GM21526 (cell line): ENCODE results near the gene METTL16.
"Not testable (repeated sequence)": the region's sequence is repeated elsewhere in the genome, so short reads cannot be mapped to it uniquely, and the experiment has no call there.

ENCODE experiments used
- ATAC-seq: cut with Tn5 transposase; IDR thresholded peaks from one replicate; pipeline ENCODE4 v1.9.1; 2021; ENCODE audit warnings: moderate library complexity; ENCODE audit not compliant: unreplicated experiment, low FRiP score

Gene METTL16

GRCh38 chr17:2511462-2512369, at the start of gene METTL16:
TSS of gene METTL16 (minus strand) at chr17:2511888. CDS start at chr17:2502331, 9,557 bp downstream.
- peak; percentile 92 for ATAC-seq

- ATAC-seq: no peak
Observed at GRCh38 chr17:2560658-2561057, 49.0 kb upstream of the METTL16 start.

- no peak for ATAC-seq
Observed at GRCh38 chr17:2551928-2552327, 40.2 kb upstream of the METTL16 start.

GRCh38 chr17:2551493-2551892, 39.8 kb upstream of the METTL16 start:
- ATAC-seq: no peak

GRCh38 chr17:2549392-2550211, 37.9 kb upstream of the METTL16 start:
- no peak for ATAC-seq

GRCh38 chr17:2548026-2548425, 36.3 kb upstream of the METTL16 start:
- not testable (repeated sequence) for ATAC-seq

GRCh38 chr17:2547176-2547575, 35.5 kb upstream of the METTL16 start:
- ATAC-seq: no peak

- no peak for ATAC-seq
Observed at GRCh38 chr17:2545393-2545792, 33.7 kb upstream of the METTL16 start.

GRCh38 chr17:2542456-2542855, 30.8 kb upstream of the METTL16 start:
- no peak for ATAC-seq

- no peak for ATAC-seq
Observed at GRCh38 chr17:2542056-2542455, 30.4 kb upstream of the METTL16 start.

GRCh38 chr17:2537579-2537978, 25.9 kb upstream of the METTL16 start:
- not testable (repeated sequence) for ATAC-seq

GRCh38 chr17:2532146-2532720, 20.5 kb upstream of the METTL16 start:
- ATAC-seq: no peak

GRCh38 chr17:2531243-2531954, 19.7 kb upstream of the METTL16 start:
- not testable (repeated sequence) for ATAC-seq

GRCh38 chr17:2521775-2522410, 10.2 kb upstream of the METTL16 start:
- not testable (repeated sequence) for ATAC-seq

- no peak for ATAC-seq
Observed at GRCh38 chr17:2521257-2521656, 9.6 kb upstream of the METTL16 start.

GRCh38 chr17:2517539-2517938, 5.9 kb upstream of the METTL16 start:
- no peak for ATAC-seq

GRCh38 chr17:2511138-2511461, 588 bp downstream of the METTL16 start:
- ATAC-seq: no peak

GRCh38 chr17:2510559-2510958, 1.1 kb downstream of the METTL16 start:
- ATAC-seq: no peak

- ATAC-seq: no peak
Observed at GRCh38 chr17:2508035-2508434, 3.7 kb downstream of the METTL16 start.

- ATAC-seq: not testable (repeated sequence)
Observed at GRCh38 chr17:2507015-2507414, 4.7 kb downstream of the METTL16 start.
